GM19468 (cell line): Measurements from ENCODE around the gene COLEC12.
"Not testable (repeated sequence)": the region's sequence is repeated elsewhere in the genome, so short reads cannot be mapped to it uniquely, and the experiment has no call there.

Experiments used
- ATAC-seq: cut with Tn5 transposase; IDR thresholded peaks from one replicate; pipeline ENCODE4 v1.9.1; 2021; ENCODE audit warnings: mild to moderate bottlenecking, moderate library complexity, moderate number of reproducible peaks; ENCODE audit not compliant: unreplicated experiment; ENCODE audit errors: extremely low read depth

Gene COLEC12

GRCh38 chr18:336713-337112 lies 163.8 kb downstream of the COLEC12 start:
- ATAC-seq: no peak

DNA sequence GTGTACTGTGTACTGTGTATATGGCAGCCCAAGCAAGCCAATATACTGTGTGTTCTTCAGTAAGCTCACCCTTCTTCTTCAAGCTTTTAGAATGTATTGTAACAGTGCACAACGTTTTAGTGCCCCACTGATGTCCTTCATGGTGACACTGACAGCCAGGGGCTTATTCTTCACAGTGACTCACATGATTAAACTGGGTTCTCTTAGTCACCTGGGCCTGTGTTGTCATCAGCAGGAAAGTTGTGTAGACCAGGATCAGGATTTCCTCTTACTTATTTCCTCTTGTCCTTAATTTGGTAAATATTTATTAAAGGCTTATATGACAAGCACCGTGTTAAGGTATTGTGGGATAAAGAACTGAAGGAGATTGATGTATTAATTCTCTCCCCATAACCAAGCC lies 164.8 kb downstream of the COLEC12 start:
- no peak for ATAC-seq

GRCh38 chr18:334575-335132 lies 165.8 kb downstream of the COLEC12 start:
- no peak for ATAC-seq

GRCh38 chr18:332721-333510 lies 167.6 kb downstream of the COLEC12 start:
- no peak for ATAC-seq

- ATAC-seq: no peak
These were observed 168.5 kb downstream of the COLEC12 start for GRCh38 chr18:332007-332406.

DNA sequence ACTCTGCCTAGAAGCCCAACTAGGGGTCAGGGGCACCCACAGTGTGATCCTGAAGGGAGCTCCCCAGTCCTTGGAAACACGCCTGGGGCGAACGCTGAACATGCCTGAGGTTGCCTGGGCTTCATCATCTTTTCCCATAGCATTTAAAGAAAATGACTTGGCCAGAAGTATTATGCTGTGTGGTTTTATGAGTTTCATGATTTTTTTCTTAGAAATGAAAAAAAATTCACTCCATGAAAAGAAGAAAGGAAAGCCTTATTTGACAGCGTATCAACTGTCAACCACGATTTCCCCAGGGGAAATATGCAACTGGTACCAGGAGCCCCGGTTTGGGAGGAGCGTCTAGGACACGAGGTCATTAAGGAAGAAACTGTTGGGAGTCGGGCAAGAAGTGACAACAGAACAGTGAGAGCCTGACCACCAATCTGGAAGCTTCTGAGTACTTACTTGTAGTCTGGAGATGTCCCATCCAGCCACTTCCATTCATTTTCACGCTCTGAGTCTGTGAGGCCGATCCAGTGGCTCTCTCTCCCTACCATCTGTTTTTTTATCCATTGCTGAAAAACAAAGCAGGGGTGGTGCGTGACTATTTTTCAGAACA lies 169.2 kb downstream of the COLEC12 start:
- ATAC-seq: no peak

GRCh38 chr18:328928-329327 lies 171.6 kb downstream of the COLEC12 start:
- ATAC-seq: no peak

DNA sequence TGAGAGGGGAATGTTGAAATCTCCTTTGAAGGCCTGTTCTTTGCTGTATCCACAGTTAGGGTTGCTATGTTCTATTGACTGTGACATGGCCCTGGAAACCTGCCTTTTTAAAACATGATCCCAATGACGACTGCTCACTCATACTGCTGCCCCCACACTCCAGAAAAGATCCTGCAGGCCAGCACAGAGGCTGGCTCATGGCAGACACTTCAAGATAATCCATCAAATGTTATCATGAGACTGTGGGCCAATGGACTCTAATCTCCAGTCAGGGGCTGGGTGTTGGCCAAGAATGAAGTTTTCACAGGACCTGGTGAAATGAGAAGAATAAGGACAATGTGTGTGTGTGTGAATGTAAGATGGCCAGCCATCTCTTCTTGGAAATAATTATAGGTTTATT lies 173.7 kb downstream of the COLEC12 start:
- no peak for ATAC-seq

GRCh38 chr18:323253-323622 lies 177.3 kb downstream of the COLEC12 start:
- ATAC-seq: no peak

DNA sequence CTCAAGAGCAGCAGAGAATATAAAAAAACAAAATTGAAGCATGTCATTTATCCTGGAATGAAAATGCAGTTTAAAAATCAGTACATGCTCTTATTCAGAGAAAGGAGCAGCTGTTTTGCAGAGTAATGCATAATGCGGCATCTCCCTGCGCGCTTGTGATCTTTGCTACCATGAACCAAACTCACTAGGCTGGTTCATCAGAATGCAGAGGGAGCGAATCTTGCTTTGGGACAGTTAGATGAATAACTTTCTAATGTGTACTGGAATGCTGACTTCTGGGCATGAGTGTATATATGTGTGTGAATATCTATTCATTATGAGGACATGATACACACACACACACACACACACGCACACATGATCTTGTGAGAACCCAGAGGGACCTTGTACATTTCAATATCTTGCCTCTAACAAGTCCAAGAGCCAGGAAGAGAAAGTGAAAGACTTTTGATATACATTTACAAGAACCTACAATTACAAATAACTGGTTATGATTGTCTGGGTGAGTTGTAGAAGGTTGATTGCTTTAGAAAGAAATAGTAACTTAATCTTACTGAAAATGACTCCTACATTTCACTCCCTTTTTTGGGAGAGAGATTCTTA lies 178.5 kb downstream of the COLEC12 start:
- ATAC-seq: no peak

DNA sequence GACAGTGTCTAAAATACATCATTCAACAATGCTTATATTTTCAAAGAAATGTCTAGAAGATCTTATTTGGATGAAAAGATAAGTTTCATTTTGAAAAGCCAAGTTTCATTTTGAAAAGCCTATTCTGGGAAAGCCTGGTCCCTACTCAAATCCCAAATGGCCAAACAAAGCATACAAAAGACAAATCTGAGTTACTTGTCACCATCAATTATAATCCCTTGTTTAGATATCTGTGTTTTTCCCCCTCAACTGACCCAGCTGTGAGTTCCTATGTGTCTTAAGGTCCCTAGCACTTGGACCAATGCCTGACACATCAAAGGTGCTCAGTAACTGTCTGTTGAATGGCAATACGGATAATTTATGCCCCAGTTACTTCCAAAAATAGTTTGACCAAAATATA lies 180.3 kb downstream of the COLEC12 start:
- ATAC-seq: no peak

- no peak for ATAC-seq
These were observed 180.8 kb downstream of the COLEC12 start for GRCh38 chr18:319720-320119.

DNA sequence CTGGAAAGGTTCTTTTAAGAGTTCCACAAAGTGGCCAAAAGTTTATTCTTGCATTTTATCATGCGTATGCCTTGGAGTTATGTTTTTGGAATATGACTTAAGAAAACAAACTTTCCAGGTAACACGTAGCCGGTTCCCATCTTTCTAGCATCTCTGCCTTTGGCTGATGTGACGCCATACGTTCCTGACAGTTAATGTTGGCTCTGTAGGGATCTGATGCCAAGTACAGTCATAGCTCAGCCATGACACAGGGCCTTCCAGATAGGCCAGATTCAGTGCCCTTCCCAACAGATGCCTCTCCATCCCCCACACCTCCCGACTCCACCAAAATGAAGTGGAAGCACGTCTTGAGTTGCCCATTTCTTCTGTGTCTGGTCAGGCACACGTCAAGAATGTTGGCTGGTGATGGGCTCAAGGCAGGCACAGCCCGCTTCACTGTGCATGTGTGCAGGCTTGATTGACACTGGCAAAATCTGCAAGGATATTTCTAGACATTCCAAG lies 181.7 kb downstream of the COLEC12 start:
- no peak for ATAC-seq

DNA sequence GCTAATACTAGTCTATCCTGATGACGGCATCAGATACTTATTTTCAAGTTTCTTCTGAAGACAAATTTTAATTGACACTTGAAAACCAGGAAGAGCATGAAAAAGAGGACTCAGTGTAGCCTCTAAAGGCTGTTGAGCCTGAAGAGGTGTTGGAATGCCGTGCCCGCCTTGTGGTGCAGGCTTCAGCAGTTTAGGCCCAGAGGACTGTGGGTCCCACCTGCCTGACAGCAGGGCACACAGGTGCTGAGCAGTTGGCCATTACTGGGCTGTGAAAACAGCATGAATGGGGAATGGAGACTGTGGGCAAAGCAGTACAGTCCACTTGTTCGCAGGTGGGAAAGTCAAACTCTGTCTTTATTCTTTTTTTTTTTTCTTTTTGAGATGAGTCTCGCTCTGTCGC lies 182.9 kb downstream of the COLEC12 start:
- ATAC-seq: no peak

- ATAC-seq: no peak
These were observed 184.1 kb downstream of the COLEC12 start for GRCh38 chr18:316393-316792.

DNA sequence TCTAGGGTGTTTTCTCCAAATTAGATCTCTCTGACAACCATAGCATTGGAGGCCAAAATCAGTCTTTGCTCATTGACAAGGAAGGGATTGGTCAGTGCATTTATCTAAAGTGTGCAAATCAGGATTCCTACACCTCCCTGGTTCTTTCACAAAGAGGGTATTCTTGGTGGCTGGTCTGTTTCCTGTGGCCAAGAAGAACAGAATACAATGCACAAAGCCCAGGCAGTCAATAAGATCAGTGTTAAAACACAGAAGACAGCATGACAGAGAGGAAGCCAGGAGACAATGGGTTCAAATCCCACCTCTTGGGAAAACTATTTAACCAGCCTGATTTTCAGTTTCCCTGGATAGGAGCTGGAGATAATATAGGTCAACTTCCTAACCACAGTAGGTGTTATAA lies 186.6 kb downstream of the COLEC12 start:
- ATAC-seq: no peak

- ATAC-seq: no peak
These were observed 188.1 kb downstream of the COLEC12 start for GRCh38 chr18:312415-312814.

DNA sequence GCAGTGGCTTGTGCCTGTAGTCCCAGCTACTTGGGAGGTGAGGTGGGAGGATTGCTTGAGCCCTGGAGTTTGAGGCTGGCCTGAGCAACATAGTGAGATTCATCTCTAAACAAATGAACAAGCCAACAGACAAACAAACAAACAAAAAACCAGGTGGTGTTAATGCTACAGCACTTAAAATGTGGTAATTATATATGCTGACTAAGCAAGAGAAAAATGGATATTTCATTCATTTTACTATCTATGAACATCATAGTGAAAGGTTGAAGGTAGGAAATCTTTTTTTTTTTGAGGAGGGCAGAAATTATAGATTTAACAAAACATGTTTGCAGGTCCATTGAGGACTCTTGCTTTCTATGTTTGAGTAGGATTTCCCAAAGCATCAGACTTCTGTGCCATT lies 190.5 kb downstream of the COLEC12 start:
- ATAC-seq: no peak

DNA sequence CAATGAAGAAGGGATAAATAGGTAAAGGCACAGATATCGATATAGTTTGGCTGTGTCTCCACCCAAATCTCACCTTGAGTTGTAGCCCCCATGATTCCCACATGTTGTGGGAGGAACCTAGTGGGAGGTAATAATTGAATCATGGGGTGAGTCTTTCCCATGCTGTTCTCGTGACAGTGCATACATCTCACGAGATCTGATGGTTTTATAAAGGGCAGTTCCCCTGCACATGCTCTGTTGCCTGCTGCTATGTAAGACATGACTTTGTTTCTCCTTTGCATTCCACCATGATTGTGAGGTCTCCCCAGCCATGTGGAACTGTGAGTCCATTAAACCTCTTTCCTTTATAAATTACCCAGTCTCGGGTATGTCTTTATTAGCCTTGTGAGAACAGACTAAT lies 192.4 kb downstream of the COLEC12 start:
- ATAC-seq: not testable (repeated sequence)

DNA sequence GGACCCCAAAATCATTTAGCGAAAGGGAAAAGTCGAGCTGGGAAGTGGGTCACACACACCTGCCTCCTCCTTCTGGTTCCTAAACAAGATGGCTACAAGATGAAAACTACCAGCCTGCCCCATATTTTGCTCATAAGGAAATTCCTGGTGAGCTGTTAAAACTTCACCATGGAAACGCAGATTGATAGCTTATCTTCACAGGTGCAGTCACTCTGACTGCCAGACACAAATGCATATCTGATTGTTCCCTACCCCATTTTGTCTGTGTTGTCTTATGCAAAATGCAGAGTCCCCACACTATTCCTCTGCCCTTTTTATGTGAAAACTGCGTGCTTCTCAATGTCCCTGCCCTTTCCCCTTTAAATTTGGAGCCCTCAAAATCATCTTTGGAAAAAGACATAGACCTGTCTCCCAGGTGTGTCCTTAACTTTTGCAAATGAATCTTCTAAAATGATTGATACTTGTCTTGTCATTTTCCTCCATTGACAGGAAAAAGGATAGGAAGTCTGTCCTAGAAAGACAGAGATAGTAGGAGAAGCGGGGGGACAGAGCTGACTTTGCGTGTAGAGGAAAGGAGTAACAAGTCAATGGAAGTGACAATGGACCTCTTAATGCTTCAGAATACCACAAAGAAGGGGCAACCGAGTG lies 193.8 kb downstream of the COLEC12 start:
- no peak for ATAC-seq
